Epithelial cell of proximal tubule (primary cell): ENCODE data around the gene ADAM30. TPM values are rescaled to one million over a fixed set of nuclear protein-coding genes. Genes with fewer than 3 reads are reported as not detected.

ENCODE experiments used
- DNase-seq: peaks from one replicate; pipeline ENCODE4 v3.0.0-alpha.2; 2011; ENCODE audit warnings: low read depth
- H3K4me3 ChIP-seq: 2 replicates; pipeline ENCODE4 v1.5.1; 2011; ENCODE audit warnings: low read depth, mild to moderate bottlenecking, low read length
- total RNA-seq: library from RNA; depleted of rRNA; stranded (reverse); fragments of >200 nt; gene quantifications from 2 replicates; pipeline ENCODE4 v1.2.3, GENCODE V29; 2015
- TF ChIP-seq, protein P1 (sequence below): conservative IDR thresholded peaks from 2 replicates; pipeline ENCODE4 v1.5.1; 2012; ENCODE audit warnings: low read depth, mild to moderate bottlenecking, low read length

The ADAM30 gene
- total RNA-seq, 1 donor from 2014 or later: not detected

DNA sequence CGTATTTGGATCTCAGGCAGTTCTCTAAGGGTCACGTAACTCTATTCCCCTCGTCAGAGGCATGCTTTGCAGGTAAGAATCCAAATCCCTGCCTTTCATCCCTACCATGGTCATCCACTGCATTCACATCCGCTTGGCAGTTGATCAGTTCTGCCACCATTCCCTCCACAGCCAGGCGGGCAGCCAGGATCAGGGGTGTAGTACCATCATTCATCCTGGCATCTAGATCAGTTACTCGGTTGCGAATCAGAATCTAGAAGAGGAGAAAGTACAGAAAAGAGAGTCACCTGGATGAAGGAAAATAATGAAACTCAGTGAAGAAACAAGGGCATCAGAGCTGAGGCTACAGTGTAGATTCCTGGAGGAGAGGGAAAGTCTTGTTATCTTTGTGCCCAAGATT, 22.0 kb upstream of the ADAM30 start:
- TF ChIP-seq, protein P1, sequence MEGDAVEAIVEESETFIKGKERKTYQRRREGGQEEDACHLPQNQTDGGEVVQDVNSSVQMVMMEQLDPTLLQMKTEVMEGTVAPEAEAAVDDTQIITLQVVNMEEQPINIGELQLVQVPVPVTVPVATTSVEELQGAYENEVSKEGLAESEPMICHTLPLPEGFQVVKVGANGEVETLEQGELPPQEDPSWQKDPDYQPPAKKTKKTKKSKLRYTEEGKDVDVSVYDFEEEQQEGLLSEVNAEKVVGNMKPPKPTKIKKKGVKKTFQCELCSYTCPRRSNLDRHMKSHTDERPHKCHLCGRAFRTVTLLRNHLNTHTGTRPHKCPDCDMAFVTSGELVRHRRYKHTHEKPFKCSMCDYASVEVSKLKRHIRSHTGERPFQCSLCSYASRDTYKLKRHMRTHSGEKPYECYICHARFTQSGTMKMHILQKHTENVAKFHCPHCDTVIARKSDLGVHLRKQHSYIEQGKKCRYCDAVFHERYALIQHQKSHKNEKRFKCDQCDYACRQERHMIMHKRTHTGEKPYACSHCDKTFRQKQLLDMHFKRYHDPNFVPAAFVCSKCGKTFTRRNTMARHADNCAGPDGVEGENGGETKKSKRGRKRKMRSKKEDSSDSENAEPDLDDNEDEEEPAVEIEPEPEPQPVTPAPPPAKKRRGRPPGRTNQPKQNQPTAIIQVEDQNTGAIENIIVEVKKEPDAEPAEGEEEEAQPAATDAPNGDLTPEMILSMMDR: no peak
- no peak overlapping the region for H3K4me3 ChIP-seq
- no peak for DNase-seq

DNA sequence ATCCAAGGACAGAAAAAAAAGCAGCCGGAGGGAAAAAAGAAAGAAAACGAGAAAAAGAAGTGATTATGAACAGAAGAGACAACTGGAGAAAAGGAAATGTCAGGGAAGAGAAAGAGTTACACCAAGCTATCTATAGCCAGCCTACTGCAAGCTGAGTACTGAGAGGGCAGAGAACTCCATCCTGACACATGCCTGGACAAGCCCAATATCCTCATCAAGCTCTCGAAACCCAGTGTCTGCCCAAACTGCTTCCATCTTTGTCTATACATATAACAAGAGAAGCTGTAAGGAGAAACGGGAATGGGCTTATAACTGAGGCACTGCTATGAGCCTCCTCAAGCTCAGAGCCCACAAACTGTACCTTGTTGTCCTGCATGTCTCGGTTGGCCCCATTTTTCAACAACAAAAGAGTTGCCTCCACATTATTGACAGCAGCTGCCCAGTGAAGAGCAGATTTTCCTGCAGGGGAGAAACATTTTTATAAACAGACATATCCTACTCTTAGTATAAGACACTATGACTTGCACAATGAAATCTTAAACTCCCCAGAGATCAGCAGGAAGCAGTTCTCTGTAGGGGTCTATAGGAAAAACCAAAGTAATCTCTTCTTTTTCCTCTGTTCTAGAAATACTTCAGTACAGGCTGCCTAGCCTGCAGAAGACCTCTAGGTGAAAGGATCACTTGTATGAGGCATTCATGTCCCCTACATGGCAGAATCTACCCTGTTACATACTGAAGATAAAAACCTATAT, 21.2 kb upstream of the ADAM30 start:
- no peak overlapping the region for H3K4me3 ChIP-seq
- TF ChIP-seq, protein P1: no peak
- no peak for DNase-seq

DNA sequence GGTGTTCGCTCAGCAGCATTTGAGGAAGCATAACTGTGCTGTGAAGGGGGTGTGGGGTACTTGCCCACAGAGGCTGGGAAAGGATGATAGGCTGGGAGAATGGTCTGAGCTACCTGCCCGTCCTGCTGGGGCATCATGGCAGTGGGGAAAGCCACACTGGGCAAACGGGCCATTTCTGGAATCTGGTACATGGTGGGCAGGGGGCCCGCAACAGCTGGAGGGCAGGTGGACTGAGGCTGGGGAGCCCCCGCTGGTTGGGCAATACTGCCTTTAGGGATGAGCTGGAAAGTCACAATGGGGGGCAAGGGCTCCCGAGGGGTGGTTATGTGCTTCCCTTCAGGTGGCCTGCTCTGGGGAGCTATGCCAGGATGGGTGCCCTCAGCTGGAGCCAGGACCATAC, 19.2 kb upstream of the ADAM30 start:
- TF ChIP-seq, protein P1: no peak
- no peak for DNase-seq
- H3K4me3 ChIP-seq: no peak overlapping the region

DNA sequence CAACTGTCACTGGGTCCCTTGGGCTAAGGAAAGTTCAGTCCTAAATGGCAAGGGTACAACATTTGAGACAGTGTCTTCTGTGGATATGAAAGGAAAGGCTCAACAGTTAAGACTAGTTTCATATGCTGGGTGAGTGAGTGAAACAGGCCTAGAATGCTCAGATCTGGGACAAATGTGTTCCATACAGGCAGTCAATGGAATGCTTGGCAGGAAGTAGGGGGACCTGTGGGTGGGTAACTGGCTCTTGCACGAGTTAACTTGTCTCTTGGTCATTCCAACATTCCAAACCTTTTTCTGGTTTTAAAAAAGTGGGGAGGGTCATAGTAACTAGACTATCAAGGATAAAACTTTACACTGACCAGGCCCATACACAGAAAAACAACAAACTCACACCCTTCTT, 17.8 kb upstream of the ADAM30 start:
- DNase-seq: no peak
- TF ChIP-seq, protein P1: no peak
- H3K4me3 ChIP-seq: no peak overlapping the region

DNA sequence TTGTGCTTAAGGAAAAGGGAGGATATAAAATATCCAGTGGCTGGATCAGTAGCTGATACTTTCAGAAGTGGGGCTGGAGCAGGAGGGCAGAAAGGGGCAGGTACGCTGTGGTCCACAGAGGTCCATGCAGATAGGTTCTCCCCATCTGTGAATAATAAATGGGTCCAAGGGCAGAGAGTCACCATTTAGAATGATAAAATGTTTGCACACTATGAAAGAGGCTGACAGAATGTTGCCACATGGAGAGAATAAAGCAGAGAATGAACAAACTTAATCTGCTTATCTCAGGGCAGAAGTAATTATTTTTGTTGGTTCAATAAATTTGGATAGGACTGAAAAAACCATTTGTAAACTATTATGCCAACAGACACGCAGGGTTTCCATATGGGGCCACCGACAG, 16.6 kb upstream of the ADAM30 start:
- H3K4me3 ChIP-seq: no peak overlapping the region
- TF ChIP-seq, protein P1: no peak
- DNase-seq: no peak

DNA sequence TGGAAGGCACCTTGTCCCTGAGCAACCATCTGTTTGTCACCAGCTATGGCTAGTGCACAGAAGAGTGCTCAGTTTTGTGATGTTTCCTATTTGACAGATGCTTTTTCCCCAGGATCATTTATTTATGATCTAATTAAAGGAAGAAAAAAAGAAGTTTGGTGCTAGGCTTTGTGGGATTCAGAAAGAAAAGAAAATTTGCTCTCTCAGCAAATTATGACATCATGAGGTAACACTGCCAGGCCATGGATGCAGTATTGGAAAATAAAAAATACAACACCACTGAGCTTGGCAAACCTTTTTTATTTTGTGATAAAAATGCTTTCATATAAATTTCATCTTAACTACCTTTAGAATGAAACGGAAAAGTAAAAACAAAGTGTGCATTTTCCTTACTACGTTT, 15.5 kb upstream of the ADAM30 start:
- no peak for DNase-seq
- no peak overlapping the region for H3K4me3 ChIP-seq
- TF ChIP-seq, protein P1: no peak

DNA sequence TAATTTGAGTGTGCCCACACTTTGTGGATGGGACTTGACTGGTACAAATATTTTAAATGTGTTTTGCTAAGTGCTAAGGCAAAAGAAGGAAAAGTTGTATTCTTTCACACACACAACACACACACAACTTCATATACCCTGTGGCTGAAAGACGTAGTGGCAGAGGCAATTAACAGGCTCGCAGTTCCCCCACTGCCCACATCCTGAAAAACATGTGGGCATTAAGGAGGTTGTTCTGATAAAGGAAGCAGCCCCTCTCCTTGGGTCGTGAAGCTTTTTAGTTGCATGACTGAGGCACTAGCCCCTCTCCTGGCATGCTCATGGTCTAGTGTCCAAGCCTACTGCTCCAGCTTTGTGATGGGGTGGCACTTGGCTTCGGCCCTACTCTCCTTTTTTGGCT, 14.3 kb upstream of the ADAM30 start:
- TF ChIP-seq, protein P1: no peak
- no peak for DNase-seq
- H3K4me3 ChIP-seq: no peak overlapping the region
